ENCODE measurements around the gene NDUFS2.
"Not testable (repeated sequence)": the region's sequence is repeated elsewhere in the genome, so short reads cannot be mapped to it uniquely, and the experiment has no call there.

The NDUFS2 gene

GRCh38 chr1:161222175-161223019 lies 20.2 kb downstream of the NDUFS2 start:
- DNase-seq, result no peak

DNA sequence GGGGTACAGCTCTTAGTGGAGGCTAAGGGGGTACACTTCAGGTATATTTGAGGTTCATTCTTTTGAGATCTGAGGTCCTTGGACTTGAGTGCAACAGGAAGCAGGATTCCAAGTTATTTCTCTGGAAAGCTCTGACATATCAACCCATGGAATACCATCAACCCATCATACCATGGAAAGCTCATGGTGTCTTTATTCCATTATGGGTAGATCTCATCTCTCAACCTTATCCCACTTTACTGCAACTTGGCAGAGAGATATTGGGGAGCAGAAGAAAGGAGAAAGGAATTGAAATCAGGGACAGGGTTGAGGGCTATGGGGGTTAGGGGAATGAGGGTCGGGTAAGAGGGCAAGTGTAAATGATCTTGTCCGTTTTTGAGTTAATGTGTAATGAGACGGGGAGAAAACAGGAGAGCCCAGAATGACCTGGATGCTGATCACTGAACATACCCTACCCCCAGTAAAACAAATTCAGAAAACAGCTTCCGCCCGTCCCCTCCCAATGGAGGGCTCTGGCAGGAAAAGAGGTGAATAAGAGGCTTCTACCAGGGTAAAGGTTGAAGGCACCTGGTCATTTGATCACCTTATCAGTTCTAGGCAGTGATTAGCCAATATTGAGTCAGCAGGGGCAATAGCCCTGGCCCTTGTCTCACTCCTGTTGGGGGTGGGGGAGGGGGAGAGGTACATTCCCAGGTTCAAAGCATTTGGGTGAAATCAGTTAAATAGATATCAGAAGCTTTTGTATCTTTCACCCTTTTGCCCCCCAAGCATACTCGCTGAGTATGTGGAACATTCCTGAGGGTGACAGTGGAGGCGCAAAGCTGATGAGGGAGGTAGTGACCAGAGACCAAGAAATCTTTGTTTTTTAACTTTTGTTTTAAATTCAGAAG lies 21.9 kb downstream of the NDUFS2 start:
- DNase-seq, result no peak

DNA sequence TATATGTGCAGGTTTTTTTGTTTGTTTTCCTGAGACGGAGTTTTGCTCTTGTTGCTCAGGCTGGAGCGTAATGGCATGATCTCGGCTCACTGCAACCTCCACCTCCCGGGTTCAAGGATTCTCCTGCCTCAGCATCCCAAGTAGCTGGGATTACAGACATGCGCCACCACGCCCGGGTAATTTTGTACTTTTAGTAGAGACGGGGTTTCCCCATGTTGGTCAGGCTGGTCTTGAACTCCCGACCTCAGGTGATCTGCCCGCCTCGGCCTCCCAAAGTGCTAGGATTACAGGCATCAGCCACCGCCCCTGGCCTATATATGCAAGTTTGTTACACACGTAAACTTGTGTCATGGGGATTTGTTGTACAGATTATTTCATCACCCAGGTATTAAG lies 22.5 kb downstream of the NDUFS2 start:
- not testable (repeated sequence) for DNase-seq

DNA sequence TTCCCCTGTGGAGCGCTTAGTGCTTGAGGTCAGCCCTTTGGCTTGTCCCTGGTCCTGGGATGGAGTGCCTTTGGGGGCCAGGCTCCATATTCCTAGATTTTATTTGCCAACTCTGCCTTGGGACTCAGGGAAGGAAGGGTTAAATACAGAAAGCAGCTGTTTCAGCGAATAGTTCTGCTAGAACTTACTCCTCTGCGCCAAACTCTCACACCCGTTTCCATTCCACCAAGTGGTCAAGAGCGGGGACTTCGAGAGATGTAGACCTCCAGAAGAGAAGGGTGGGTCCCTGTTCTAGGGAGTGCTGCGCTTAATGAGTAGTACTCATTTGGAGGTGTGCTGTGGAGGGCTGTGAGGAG lies 23.0 kb downstream of the NDUFS2 start:
- no peak for DNase-seq

- DNase-seq, result peak; percentile 90
Observed at GRCh38 chr1:161225534-161226319, 23.6 kb downstream of the NDUFS2 start, which contains the start of gene TOMM40L. TOMM40L (plus strand) TSS chr1:161226060; CDS start chr1:161226490, 430 bp downstream.

DNA sequence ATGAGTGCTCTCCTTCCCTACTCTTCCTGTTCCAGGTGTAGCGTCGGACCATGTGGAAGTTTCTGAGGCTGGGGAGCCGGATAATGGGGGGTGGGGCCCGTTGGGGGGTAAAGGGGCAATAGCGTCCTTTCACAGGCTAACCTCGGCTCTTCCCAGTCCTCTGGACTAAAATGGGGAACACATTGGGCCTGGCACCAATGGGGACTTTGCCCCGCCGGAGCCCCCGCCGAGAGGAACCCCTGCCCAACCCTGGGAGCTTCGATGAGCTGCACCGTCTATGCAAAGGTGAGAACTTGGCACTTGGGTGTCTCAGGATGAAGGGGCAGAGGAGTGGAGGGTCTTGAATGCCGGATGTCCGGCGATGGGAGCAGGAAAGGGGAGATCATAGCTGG lies 24.1 kb downstream of the NDUFS2 start:
- no peak for DNase-seq

DNA sequence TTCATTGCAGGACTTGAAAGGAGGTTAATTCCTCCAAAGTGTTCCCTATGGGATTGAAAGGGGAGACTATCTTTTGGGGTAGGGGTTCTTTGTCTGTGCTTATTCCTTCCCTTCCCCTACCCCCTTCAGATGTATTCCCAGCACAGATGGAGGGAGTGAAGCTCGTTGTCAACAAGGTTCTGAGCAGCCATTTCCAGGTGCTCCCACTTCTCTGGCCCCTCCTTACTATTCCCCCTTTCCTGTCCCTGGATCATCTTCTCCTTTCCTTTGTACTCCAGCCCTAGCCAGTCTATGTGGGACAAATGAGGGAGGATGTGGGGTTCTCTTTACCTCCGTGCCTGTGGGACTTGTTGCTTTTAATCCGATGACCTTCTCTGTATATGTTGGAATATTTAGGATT lies 24.6 kb downstream of the NDUFS2 start:
- no peak for DNase-seq

GRCh38 chr1:161227196-161227871 lies 25.2 kb downstream of the NDUFS2 start:
- peak; percentile 88 for DNase-seq

GRCh38 chr1:161228032-161228431 lies 25.9 kb downstream of the NDUFS2 start:
- DNase-seq, result no peak

DNA sequence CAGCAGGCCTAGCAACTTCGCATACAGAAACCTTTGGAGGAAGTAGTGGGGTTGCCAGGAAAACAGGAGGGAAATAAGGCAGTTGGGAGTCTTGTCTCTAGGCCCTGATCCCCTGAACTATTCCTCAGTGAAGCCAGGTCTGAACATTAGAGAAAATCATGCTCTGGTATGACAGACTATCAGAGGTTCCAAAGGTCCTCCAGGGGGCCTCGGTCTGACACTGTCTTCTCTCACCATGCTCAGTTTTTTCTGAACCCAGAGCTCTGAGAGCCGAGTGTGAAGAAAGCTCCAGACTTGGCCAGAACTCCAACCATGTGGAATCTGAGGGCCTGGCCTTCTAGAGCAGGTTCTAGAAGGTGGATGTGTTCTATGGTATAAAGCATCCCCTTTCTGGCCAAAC lies 27.7 kb downstream of the NDUFS2 start:
- DNase-seq, result no peak

DNA sequence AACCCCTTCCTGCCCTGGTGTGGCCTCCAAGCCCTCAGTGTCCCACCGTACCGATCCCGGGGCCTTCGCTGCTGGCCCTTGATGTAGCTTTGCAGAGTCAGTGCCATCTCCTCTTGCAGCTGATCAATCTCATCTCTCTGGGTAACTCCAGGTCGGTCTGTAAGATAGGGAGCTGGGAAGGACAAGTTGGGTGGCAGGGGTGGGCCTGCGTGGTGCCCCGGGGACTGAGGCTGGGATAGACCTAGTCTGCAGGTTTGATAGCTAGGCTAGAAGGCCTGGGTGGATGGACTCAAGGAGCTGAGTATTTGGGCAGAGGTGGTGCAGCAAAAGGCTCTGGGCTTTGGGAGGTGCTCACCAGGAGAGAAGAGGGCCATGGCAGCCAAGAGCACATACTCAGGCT lies 28.6 kb downstream of the NDUFS2 start:
- DNase-seq, result no peak

DNA sequence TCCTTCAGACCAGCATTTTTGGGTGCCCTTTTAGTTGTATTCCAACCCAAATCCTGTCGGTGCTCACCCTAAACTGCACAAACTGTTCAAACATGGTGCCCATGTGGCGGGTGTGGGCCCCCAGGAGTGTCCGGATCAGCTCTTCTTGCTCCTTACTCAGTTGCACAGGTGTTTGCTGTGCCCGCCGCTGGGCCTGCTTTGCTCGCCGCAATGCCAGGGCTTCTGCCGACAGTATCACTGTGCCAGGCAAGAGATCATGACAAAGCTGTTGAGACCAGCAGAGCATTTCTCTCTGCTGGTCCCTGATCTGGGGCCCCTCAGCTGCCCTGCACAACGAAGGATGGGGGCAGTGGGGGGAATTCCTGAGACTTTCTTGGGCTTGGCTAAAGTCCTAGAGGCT lies 30.9 kb downstream of the NDUFS2 start:
- DNase-seq, result no peak

GRCh38 chr1:161235957-161236775 lies 34.0 kb downstream of the NDUFS2 start:
- no peak for DNase-seq

DNA sequence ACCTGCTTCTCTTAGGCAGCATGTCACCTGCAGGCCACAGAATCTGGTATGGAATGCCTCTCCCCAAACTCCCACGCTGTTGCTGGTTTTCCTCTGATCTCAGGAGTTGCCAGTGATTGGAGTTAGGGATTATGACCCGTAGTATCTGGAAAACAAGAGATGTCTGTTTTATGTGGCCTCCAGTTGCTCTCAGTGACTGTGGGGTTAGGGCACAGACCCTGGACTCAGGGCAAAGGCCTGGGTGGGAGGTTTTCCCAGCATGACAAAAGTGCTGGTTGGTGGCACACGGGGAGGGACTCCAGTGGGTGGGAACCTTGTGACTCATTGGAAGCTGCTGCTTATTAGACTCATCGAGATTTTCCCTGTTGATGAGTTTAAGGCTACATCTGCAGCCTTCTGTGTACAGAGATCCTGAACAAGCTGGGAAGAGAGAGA lies 35.9 kb downstream of the NDUFS2 start, which contains the start of gene NR1I3:
TSS of gene NR1I3 (minus strand) at position 165 of the 435 bp plus-strand sequence. CDS start 1,638 bp downstream, outside the sequence.
- DNase-seq, result no peak

GRCh38 chr1:161241682-161242081 lies 39.5 kb downstream of the NDUFS2 start:
- DNase-seq, result no peak

- no peak for DNase-seq
Observed at GRCh38 chr1:161242313-161242712, 40.1 kb downstream of the NDUFS2 start.

DNA sequence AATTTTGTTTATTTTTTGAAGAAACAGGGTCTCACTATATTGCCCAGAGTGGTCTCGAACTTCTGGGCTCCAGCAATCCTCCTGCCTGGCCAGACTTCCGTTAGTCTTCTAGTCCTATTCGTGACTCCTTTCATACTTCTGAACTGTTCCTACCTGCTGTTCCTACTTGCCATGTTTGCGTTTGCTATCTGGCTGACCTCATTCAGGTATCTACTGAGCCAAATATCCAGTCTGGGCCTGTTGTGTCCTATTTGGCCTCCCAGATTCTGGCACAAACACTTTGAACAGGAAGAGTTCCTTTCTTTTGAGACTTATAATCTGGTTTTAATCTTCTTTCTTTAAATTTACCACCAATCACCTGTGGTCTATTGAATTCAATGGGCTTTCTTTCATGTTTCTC lies 42.7 kb downstream of the NDUFS2 start:
- DNase-seq, result no peak

DNA sequence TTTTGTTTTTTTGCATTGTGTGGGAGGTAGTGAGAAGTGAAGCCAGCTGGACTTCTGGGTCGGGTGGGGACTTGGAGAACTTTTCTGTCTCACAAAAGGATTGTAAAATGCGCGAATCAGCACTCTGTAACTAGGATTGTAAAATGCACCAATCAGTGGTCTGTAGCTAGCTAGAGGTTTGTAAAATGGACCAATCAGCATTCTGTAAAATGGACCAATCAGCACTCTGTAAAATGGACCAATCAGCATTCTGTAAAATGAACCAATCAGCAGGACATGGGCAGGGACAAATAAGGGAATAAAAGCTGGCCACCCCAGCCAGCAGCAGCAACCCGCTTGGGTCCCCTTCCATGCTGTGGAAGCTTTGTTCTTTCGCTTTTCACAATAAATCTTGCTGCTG lies 47.9 kb downstream of the NDUFS2 start:
- DNase-seq, result not testable (repeated sequence)

GRCh38 chr1:161250829-161251228 lies 48.7 kb downstream of the NDUFS2 start:
- no peak for DNase-seq

- no peak for DNase-seq
Observed at GRCh38 chr1:161251579-161251978, 49.4 kb downstream of the NDUFS2 start.

DNA sequence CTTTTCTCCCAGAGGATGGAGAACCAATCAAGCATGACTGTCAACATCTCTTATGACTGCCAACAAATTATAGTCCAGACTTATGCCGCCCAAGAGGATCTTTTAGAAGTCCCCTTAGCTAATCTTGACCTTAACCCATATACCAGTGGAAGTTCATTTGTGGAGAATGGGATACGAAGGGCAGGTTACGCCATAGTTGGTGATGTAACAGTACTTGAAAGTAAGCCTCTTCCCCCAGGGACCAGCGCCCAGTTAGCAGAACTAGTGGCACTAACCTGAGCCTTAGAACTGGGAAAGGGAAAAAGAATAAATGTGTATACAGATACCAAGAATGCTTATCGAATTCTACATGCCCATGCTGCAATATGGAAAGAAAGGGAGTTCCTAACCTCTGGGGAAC lies 53.1 kb downstream of the NDUFS2 start:
- not testable (repeated sequence) for DNase-seq
